ENCODE data around the gene LEAP2.

Gene LEAP2

GRCh38 chr5:132898094-132898493 lies 24.6 kb downstream of the LEAP2 start:
- no peaks in the 10 kb centered on the region for H3K27me3 Mint-ChIP-seq (ENCODE audit: low read depth)
- H3K27ac Mint-ChIP-seq: no peak overlapping the region
- no peaks in the 10 kb centered on the region for H3K9me3 Mint-ChIP-seq
- H3K36me3 Mint-ChIP-seq (ENCODE audit: low read depth): peaks cover 68% of the 10 kb centered on the region
- TF ChIP-seq CTCF (IDR thresholded peaks at IDR 0.05; ENCODE audit: unreplicated experiment in 3 of 3): no peak
- H3K4me1 Mint-ChIP-seq: no peaks in the 10 kb centered on the region
- no peak overlapping the region for H3K4me3 Mint-ChIP-seq

GRCh38 chr5:132901036-132901435 lies 27.6 kb downstream of the LEAP2 start:
- Mint-ChIP-seq H3K36me3 (ENCODE audit: low read depth) (peaks cover 70% of the 10 kb centered on the region), H3K27ac (no peak overlapping the region), H3K4me3 (no peak overlapping the region)

GRCh38 chr5:132901730-132902129 lies 28.3 kb downstream of the LEAP2 start:
- Mint-ChIP-seq H3K4me3 (no peak overlapping the region), H3K36me3 (ENCODE audit: low read depth) (peaks cover 66% of the 10 kb centered on the region), H3K9me3 (no peaks in the 10 kb centered on the region), H3K4me1 (peaks cover 7% of the 10 kb centered on the region), H3K27ac (no peak overlapping the region), H3K27me3 (ENCODE audit: low read depth) (no peaks in the 10 kb centered on the region)
- TF ChIP-seq CTCF (IDR thresholded peaks at IDR 0.05; ENCODE audit: unreplicated experiment in 3 of 3): no peak

More at GRCh38 chr5:132901036-132901435, 27.6 kb downstream of the LEAP2 start:
- TF ChIP-seq CTCF (IDR thresholded peaks at IDR 0.05; ENCODE audit: unreplicated experiment in 3 of 3): no peak
- Mint-ChIP-seq H3K4me1 (peaks cover 7% of the 10 kb centered on the region), H3K9me3 (no peaks in the 10 kb centered on the region), H3K27me3 (ENCODE audit: low read depth) (no peaks in the 10 kb centered on the region)

DNA sequence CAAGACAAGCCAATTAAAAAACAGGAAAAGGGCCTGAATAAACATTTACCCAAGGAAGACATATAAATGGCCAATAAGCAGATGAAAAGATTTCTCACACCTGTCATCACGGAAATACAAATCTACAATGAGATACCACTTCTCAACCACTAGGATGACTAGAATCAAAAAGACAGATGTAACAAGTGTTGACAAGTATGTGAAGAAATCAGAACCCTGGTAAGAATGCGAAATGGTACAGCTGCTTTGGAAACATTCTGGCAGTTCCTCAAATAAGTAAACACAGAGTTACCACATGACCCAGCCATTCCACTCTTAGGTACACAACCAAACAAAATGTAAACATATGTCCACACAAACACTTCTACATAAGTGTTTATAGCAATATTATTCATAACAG lies 32.5 kb downstream of the LEAP2 start:
- Mint-ChIP-seq H3K4me1 (peaks cover 7% of the 10 kb centered on the region), H3K36me3 (ENCODE audit: low read depth) (peaks cover 59% of the 10 kb centered on the region), H3K27ac (no peak overlapping the region), H3K27me3 (ENCODE audit: low read depth) (no peaks in the 10 kb centered on the region), H3K9me3 (no peaks in the 10 kb centered on the region), H3K4me3 (no peak overlapping the region)
- no peak for TF ChIP-seq CTCF (IDR thresholded peaks at IDR 0.05; ENCODE audit: unreplicated experiment in 3 of 3)

DNA sequence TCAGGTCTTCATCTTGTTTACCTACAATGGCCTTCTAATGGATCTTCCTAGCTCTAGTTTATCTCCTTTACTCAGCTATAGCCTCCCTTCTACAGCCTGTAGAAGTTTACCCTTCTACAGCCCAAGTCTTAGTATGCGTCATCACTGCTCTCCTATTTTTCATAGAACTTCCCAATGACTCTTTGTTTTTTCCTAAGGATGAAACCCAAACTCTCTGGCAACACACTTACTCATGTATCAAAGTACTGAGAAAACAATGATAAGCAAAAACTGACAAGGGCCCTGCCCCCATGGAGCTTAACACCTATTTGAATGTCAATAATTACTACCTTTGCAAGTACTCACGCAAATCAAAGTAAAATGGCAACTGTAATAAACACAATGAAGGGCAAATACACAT lies 33.7 kb downstream of the LEAP2 start:
- Mint-ChIP-seq H3K4me1 (peaks cover 7% of the 10 kb centered on the region), H3K4me3 (no peak overlapping the region), H3K27me3 (ENCODE audit: low read depth) (no peaks in the 10 kb centered on the region), H3K9me3 (no peaks in the 10 kb centered on the region), H3K36me3 (ENCODE audit: low read depth) (peaks cover 60% of the 10 kb centered on the region), H3K27ac (no peak overlapping the region)
- no peak for TF ChIP-seq CTCF (IDR thresholded peaks at IDR 0.05; ENCODE audit: unreplicated experiment in 3 of 3)

GRCh38 chr5:132909702-132910101 lies 36.2 kb downstream of the LEAP2 start:
- Mint-ChIP-seq H3K36me3 (ENCODE audit: low read depth) (peaks cover 64% of the 10 kb centered on the region), H3K4me3 (no peak overlapping the region), H3K4me1 (peaks cover 7% of the 10 kb centered on the region), H3K27ac (no peak overlapping the region), H3K27me3 (ENCODE audit: low read depth) (no peaks in the 10 kb centered on the region), H3K9me3 (no peaks in the 10 kb centered on the region)
- no peak for TF ChIP-seq CTCF (IDR thresholded peaks at IDR 0.05; ENCODE audit: unreplicated experiment in 3 of 3)

Data from nephron (organoid).